ENCODE results near the gene DNAJB6. TPM values are rescaled to one million over a fixed set of nuclear protein-coding genes. Genes with fewer than 3 reads are reported as not detected.

DNAJB6 gene
- total RNA-seq (2022) = 110 and 124 TPM in 2 replicates
- percentile 88 among the genes with signal in this experiment for Bru-seq, nascent RNA
- percentile 90 among the genes with signal in this experiment for BruChase-seq, experiment 1, labeled RNA remaining after a 6-hour chase
- percentile 90 among the genes with signal in this experiment for BruChase-seq, experiment 2, labeled RNA remaining after a 2-hour chase
- long read RNA-seq, full-length matches to known transcripts = 364 of 412 reads
- long read RNA-seq, partial matches to known transcripts = 13 of 412 reads
- long read RNA-seq, other reads (novel, unspliced or antisense) = 35 of 412 reads

DNA sequence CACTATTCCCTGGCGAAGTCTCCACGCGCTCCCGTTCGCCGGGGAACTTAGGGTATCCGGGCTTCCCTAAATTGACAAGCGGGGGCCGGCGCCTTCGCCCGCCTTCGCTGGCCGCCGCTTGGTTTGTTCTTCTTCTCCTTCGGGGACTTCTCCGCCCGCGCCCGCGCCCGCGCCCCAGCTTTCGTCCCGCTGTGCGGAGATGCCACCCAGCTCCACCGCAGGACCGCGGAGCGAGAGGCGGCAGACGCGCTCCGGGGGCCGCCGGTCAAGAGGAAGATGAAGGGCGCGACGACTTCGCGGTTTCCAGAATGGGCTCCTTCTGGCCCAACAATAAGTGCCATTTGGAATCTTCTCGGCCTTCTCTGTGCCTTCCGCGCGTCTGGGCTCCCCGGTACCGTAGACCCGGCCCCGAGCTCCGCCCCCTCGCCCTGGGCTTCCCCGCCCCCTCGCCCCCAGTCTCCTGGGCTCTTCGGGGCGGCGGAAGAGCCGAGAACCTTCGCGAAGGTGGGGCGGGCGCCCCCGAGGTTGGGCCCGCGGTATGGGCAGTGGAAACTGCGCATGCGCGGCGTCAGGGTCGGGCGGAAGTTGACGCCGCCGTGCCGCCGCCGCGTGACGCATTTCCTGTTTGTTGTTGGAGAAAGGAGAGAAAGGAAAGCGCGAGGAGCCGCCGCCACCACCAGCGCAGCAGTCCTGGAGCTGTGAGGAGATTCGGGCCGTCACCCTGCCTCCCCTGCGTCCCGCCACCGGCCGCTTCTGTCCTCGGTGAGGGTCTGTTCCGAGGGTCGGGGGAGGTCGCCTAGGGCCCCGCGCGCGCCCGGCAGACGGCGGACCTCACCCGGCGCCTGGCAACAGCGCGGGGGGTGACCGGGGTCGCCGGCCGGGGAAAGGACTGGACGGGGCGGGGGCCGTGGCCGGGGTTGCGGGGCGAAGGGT is at the start of gene DNAJB6:
Gene DNAJB6, plus strand, starts transcription at position 622 of the 933 bp plus-strand sequence. CDS start 21,569 bp downstream, outside the sequence.
- intact Hi-C loops (cut with micrococcal nuclease) = loop anchor here (5.0 kb wide), 1 partner anchor 51 kb away; no protein-coding TSS in a partner anchor
- peaks cover 28% of the 10 kb centered on the region for H3K36me3 Mint-ChIP-seq (ENCODE audit: insufficient read depth, unreplicated experiment)
- peak; percentile 90 for DNase-seq (ENCODE audit: unreplicated experiment)
- H3K4me1 Mint-ChIP-seq (ENCODE audit: insufficient read depth, unreplicated experiment) = peaks cover 13% of the 10 kb centered on the region
- POLR2A ChIA-PET = interaction anchor here (0.5 to 6.8 kb wide), 12 partner anchors 9 to 1097 kb away, joined by 3 to 48 read pairs (median 6); partner anchors contain the start of gene NOM1
- TF ChIP-seq, protein P1, sequence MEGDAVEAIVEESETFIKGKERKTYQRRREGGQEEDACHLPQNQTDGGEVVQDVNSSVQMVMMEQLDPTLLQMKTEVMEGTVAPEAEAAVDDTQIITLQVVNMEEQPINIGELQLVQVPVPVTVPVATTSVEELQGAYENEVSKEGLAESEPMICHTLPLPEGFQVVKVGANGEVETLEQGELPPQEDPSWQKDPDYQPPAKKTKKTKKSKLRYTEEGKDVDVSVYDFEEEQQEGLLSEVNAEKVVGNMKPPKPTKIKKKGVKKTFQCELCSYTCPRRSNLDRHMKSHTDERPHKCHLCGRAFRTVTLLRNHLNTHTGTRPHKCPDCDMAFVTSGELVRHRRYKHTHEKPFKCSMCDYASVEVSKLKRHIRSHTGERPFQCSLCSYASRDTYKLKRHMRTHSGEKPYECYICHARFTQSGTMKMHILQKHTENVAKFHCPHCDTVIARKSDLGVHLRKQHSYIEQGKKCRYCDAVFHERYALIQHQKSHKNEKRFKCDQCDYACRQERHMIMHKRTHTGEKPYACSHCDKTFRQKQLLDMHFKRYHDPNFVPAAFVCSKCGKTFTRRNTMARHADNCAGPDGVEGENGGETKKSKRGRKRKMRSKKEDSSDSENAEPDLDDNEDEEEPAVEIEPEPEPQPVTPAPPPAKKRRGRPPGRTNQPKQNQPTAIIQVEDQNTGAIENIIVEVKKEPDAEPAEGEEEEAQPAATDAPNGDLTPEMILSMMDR (IDR thresholded peaks at IDR 0.05; ENCODE audit: unreplicated experiment) = no peak
- no peaks in the 10 kb centered on the region for H3K9me3 Mint-ChIP-seq (ENCODE audit: unreplicated experiment)
- no peaks in the 10 kb centered on the region for H3K27me3 Mint-ChIP-seq (ENCODE audit: insufficient read depth, unreplicated experiment)
- CTCF ChIA-PET = interaction anchor here (0.5 to 0.7 kb wide), 4 partner anchors 9 to 45 kb away, joined by 3 to 4 read pairs (median 3); no protein-coding TSS in a partner anchor
- H3K4me3 Mint-ChIP-seq (ENCODE audit: unreplicated experiment) = peak within 1 kb of the TSS; percentile 79
- no TSS peak for BruUV-seq (replicated peaks)
- peak within 1 kb of the TSS; percentile 97 for H3K27ac Mint-ChIP-seq (ENCODE audit: low read depth, unreplicated experiment)

DNA sequence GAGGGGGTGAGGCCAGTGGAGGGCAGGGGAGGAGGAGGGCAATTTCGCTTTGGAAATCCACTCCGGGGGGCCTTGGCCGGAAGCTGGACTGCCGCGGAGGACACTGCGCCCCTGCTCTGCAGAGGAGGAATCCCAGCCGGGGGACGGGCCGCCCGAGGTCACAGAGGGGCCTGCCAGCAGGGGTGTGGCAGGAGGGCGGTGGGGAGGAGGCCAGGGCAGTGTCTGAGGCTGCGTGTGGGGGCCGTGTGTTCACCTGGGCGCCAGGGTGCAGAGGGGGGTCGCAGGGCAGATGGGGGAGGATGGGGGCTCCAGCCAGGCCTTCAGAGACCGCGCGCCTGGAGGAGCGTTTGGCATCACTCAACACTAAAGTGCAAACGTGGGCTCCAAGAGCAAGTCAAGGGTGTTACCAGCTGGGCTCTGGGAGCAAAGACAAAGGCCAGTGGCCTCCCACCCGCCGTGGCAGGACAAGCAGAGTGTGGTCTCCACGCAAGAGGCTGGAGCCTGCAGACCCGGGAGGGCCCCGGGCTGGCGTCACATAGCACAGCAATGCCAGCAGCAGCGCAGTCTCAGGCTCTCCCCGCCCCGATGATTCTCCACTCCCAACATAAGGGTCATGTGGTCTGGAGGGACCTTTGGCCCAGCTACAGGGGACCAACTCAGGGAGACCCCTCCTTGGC is 45.3 kb upstream of the DNAJB6 start:
- DNase-seq (ENCODE audit: unreplicated experiment) = no peak
- no peaks in the 10 kb centered on the region for H3K9me3 Mint-ChIP-seq (ENCODE audit: unreplicated experiment)
- no peak overlapping the region for H3K27ac Mint-ChIP-seq (ENCODE audit: low read depth, unreplicated experiment)
- H3K4me3 Mint-ChIP-seq (ENCODE audit: unreplicated experiment) = no peak overlapping the region
- ChIA-PET CTCF (interaction anchor here (0.9 to 1.3 kb wide), 4 partner anchors 19 to 522 kb away, joined by 3 to 5 read pairs (median 4); partner anchors contain the start of gene DNAJB6), POLR2A (interaction anchor here (1.1 to 3.3 kb wide), 2 partner anchors 10 to 46 kb away, joined by 5 to 31 read pairs; partner anchors contain the start of gene DNAJB6)
- H3K27me3 Mint-ChIP-seq (ENCODE audit: insufficient read depth, unreplicated experiment) = no peaks in the 10 kb centered on the region
- intact Hi-C loops (cut with micrococcal nuclease) = no loop called here
- H3K36me3 Mint-ChIP-seq (ENCODE audit: insufficient read depth, unreplicated experiment) = no peaks in the 10 kb centered on the region
- TF ChIP-seq, protein P1 (IDR thresholded peaks at IDR 0.05; ENCODE audit: unreplicated experiment) = no peak
- no TSS peak for BruUV-seq (replicated peaks)
- peaks cover 25% of the 10 kb centered on the region for H3K4me1 Mint-ChIP-seq (ENCODE audit: insufficient read depth, unreplicated experiment)

DNA sequence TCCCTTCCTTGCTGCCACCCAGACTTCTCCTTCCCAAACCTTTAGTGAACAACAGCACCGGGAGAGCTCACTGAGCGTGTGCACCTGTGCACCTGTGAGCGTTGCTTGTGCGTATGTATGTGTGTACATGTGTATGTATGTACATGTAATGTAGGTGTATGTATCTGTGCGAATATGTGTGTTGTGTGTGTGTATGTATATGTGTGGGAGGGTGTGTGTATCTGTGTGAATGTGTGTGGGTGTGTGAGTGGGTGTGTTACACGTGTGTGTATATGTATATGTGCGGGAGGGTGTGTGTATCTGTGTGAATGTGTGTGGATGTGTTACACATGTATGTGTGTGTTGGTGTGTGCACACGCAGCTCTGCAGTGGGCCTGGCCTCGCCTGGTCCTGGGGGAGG is 44.5 kb upstream of the DNAJB6 start:
- no peak for DNase-seq (ENCODE audit: unreplicated experiment)
- H3K36me3 Mint-ChIP-seq (ENCODE audit: insufficient read depth, unreplicated experiment) = no peaks in the 10 kb centered on the region
- peak overlapping the region; percentile 0 for H3K27ac Mint-ChIP-seq (ENCODE audit: low read depth, unreplicated experiment)
- TF ChIP-seq, protein P1 (IDR thresholded peaks at IDR 0.05; ENCODE audit: unreplicated experiment) = no peak
- no peaks in the 10 kb centered on the region for H3K27me3 Mint-ChIP-seq (ENCODE audit: insufficient read depth, unreplicated experiment)
- CTCF ChIA-PET = interaction anchor here (0.6 to 1.3 kb wide), 6 partner anchors 9 to 523 kb away, joined by 3 to 5 read pairs (median 4); partner anchors contain the start of gene DNAJB6
- H3K4me3 Mint-ChIP-seq (ENCODE audit: unreplicated experiment) = no peak overlapping the region
- BruUV-seq (replicated peaks) = no TSS peak
- no peaks in the 10 kb centered on the region for H3K9me3 Mint-ChIP-seq (ENCODE audit: unreplicated experiment)
- peaks cover 25% of the 10 kb centered on the region for H3K4me1 Mint-ChIP-seq (ENCODE audit: insufficient read depth, unreplicated experiment)
- POLR2A ChIA-PET = interaction anchor here (1.1 to 3.3 kb wide), 2 partner anchors 9 to 46 kb away, joined by 5 to 31 read pairs; partner anchors contain the start of gene DNAJB6
- intact Hi-C loops (cut with micrococcal nuclease) = no loop called here

All from MCF 10A (cell line).